HL-60 (cell line): Measurements from ENCODE around the gene SIRT6.
"Not testable (repeated sequence)": the region's sequence is repeated elsewhere in the genome, so short reads cannot be mapped to it uniquely, and the experiment has no call there.

Experiments used
- DNase-seq, 2 experiments: peaks; one replicate each; pipeline ENCODE4 v3.0.0-alpha.2; 2010 to 2020; ENCODE audit warnings: low read depth in 1 of 2, low spot score in 1 of 2
- H3K27ac ChIP-seq: fragments of 250-450 bp; sonication (Bioruptor Pico); replicated peaks from 2 replicates; pipeline ENCODE4 v1.5.1; 2020; ENCODE audit warnings: mild to moderate bottlenecking, moderate library complexity
- H3K27me3 ChIP-seq: fragments of 250-450 bp; sonication (Bioruptor Pico); 2 replicates; pipeline ENCODE4 v1.5.1; 2021; ENCODE audit warnings: mild to moderate bottlenecking, moderate library complexity; ENCODE audit not compliant: insufficient read depth, poor library complexity, severe bottlenecking
- H3K4me3 ChIP-seq: replicated peaks from 2 replicates; pipeline ENCODE4 v1.5.1; 2011; ENCODE audit warnings: mild to moderate bottlenecking, control low read depth, low read length; ENCODE audit not compliant: insufficient read depth
- GABPA ChIP-seq: IDR thresholded peaks from 2 replicates; pipeline ENCODE4 v1.6.1; 2012; ENCODE audit warnings: low read depth
- POLR2AphosphoS5 ChIP-seq: IDR thresholded peaks from 2 replicates; pipeline ENCODE4 v1.6.1; 2012; ENCODE audit warnings: low read depth
- SPI1 ChIP-seq: IDR thresholded peaks from 2 replicates; pipeline ENCODE4 v1.6.1; 2012; ENCODE audit warnings: low read depth, mild to moderate bottlenecking, borderline replicate concordance
- TF ChIP-seq, protein P1 (sequence below): IDR thresholded peaks from 2 replicates; pipeline ENCODE4 v1.6.1; 2012; ENCODE audit warnings: low read depth; ENCODE audit not compliant: insufficient replicate concordance
- TF ChIP-seq, protein P2 (sequence below): IDR thresholded peaks from one replicate; pipeline ENCODE4 v1.5.1; 2011; ENCODE audit warnings: low read length, control low read depth, inconsistent platforms; ENCODE audit not compliant: insufficient read depth

The SIRT6 gene

DNA sequence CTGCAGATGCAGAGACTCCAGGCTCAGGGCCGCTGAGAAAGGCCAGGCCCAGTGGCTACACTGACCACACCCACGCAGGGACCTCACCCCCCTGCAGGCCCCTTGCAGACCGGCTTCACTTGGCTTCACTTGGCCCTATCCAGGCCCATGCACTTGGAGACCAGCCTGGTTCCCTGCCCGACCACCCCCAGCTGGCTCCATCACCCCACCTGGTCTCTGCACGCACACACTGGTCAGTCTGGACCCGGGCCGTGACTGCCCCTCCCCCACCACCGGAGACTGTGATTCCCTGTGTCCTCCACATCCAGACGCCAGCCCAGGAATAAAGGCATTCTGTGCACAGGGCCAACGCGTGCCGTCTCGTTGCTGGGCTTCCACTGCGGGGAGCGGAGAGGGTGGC, 42.1 kb upstream of the SIRT6 start:
- no peak for DNase-seq
- peaks cover 9% of the 10 kb centered on the region for H3K27me3 ChIP-seq
- no peak for TF ChIP-seq GABPA
- TF ChIP-seq, protein P1, sequence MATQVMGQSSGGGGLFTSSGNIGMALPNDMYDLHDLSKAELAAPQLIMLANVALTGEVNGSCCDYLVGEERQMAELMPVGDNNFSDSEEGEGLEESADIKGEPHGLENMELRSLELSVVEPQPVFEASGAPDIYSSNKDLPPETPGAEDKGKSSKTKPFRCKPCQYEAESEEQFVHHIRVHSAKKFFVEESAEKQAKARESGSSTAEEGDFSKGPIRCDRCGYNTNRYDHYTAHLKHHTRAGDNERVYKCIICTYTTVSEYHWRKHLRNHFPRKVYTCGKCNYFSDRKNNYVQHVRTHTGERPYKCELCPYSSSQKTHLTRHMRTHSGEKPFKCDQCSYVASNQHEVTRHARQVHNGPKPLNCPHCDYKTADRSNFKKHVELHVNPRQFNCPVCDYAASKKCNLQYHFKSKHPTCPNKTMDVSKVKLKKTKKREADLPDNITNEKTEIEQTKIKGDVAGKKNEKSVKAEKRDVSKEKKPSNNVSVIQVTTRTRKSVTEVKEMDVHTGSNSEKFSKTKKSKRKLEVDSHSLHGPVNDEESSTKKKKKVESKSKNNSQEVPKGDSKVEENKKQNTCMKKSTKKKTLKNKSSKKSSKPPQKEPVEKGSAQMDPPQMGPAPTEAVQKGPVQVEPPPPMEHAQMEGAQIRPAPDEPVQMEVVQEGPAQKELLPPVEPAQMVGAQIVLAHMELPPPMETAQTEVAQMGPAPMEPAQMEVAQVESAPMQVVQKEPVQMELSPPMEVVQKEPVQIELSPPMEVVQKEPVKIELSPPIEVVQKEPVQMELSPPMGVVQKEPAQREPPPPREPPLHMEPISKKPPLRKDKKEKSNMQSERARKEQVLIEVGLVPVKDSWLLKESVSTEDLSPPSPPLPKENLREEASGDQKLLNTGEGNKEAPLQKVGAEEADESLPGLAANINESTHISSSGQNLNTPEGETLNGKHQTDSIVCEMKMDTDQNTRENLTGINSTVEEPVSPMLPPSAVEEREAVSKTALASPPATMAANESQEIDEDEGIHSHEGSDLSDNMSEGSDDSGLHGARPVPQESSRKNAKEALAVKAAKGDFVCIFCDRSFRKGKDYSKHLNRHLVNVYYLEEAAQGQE = no peak
- TF ChIP-seq, protein P2, sequence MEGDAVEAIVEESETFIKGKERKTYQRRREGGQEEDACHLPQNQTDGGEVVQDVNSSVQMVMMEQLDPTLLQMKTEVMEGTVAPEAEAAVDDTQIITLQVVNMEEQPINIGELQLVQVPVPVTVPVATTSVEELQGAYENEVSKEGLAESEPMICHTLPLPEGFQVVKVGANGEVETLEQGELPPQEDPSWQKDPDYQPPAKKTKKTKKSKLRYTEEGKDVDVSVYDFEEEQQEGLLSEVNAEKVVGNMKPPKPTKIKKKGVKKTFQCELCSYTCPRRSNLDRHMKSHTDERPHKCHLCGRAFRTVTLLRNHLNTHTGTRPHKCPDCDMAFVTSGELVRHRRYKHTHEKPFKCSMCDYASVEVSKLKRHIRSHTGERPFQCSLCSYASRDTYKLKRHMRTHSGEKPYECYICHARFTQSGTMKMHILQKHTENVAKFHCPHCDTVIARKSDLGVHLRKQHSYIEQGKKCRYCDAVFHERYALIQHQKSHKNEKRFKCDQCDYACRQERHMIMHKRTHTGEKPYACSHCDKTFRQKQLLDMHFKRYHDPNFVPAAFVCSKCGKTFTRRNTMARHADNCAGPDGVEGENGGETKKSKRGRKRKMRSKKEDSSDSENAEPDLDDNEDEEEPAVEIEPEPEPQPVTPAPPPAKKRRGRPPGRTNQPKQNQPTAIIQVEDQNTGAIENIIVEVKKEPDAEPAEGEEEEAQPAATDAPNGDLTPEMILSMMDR = no peak
- TF ChIP-seq POLR2AphosphoS5 = no peak
- TF ChIP-seq SPI1 = no peak
- H3K27ac ChIP-seq = no peak overlapping the region
- H3K4me3 ChIP-seq = no peak overlapping the region

DNA sequence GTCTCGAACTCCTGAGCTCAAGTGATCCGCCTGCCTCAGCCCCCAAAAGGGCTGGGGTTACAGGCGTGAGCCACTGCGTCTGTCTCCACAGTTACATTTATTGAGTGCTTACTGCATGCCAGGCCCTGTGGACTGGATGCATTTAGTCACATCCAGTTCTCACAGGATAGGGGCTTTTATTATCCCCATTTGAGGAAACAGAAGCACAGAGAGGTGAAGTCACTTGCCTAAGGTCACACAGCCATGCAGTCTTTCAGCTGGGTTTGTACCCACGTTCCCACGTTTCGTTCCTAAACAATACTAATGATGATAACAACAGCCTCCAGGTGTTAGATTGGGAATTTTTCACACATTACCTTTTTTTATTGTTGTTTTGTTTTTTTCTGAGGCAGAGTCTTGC, 37.8 kb upstream of the SIRT6 start:
- H3K27me3 ChIP-seq = no peaks in the 10 kb centered on the region
- no peak for DNase-seq
- no peak overlapping the region for H3K27ac ChIP-seq
- TF ChIP-seq POLR2AphosphoS5 (no peak), SPI1 (no peak), GABPA (no peak)
- TF ChIP-seq, protein P2 = no peak
- TF ChIP-seq, protein P1 = no peak
- H3K4me3 ChIP-seq = no peak overlapping the region

DNA sequence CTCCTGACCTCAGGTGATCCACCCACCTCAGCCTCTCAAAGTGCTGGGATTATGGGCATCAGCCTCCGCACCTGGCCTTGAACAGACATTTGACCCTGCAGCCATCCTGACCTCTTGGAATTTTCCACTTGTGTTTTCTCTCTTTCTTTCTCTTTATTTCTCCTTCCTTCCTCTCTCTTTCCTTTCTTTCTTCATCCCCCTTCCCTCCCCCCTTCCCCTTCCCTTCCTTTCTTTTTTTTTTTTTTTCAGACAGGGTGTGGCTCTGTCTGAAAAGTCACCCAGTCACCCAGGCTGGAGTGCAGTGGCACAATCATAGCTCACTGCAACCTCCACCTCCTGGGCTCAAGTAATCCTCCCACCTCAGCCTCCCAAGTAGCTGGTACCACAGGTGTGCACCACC, 36.2 kb upstream of the SIRT6 start:
- not testable (repeated sequence) for H3K27ac ChIP-seq, DNase-seq, H3K4me3 ChIP-seq, H3K27me3 ChIP-seq

DNA sequence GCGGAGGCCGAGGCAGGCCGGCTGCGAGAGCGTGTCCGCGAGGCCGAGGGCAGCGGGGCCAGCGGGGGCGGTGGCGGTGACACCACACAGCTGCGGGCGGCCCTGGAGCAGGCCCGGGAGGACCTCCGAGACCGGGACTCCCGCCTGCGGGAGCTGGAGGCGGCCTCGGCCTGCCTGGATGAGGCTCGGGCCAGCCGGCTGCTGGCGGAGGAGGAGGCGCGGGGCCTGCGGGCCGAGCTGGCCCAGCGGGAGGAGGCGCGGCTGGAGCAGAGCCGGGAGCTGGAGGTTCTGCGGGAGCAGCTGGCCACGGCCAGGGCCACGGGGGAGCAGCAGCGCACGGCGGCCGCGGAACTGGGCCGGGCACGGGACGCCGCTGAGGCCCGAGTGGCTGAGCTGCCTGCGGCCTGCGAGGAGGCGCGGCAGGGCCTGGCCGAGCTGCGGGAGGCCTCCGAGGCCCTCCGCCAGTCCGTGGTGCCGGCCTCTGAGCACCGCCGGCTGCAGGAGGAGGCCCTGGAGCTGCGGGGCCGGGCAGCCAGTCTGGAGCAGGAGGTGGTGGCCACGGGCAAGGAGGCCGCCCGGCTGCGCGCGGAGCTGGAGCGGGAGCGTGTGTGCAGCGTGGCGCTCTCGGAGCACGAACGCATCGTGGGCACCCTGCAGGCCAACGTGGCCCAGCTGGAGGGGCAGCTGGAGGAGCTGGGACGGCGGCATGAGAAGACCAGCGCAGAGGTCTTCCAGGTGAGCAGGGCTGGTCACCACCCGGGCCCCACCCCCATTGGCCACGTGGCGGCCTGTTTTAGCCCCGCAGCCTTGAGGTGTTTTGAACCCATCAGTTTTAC, 35.3 kb upstream of the SIRT6 start:
- Histone ChIP-seq H3K27me3 (no peaks in the 10 kb centered on the region), H3K4me3 (no peak overlapping the region), H3K27ac (no peak overlapping the region)
- TF ChIP-seq, protein P2 = no peak
- TF ChIP-seq GABPA (no peak), SPI1 (no peak), POLR2AphosphoS5 (no peak)
- DNase-seq = no peak
